DOHH2 (cell line): ENCODE results near the gene NAB1.

ENCODE experiments used
- CTCF ChIP-seq: fragments of 200-600 bp; sonication (generic); IDR thresholded peaks from one replicate; pipeline ENCODE4 v1.5.1; 2014; ENCODE audit warnings: antibody characterized with exemption, mild to moderate bottlenecking, low read depth, low read length; ENCODE audit not compliant: poor library complexity, severe bottlenecking
- EZH2phosphoT487 ChIP-seq: fragments of 200-600 bp; sonication (generic); IDR thresholded peaks from 2 replicates; pipeline ENCODE4 v1.6.1; 2017; ENCODE audit warnings: borderline replicate concordance, mild to moderate bottlenecking, antibody characterized with exemption, low read length, moderate library complexity, mixed read lengths

- no peak for TF ChIP-seq CTCF
- no peak for TF ChIP-seq EZH2phosphoT487
These were observed 87.5 kb downstream of the NAB1 start for GRCh38 chr2:190736355-190736754.
